PC-9 (cell line): ENCODE results near the gene AP3B1. TPM values are rescaled to one million over a fixed set of nuclear protein-coding genes. Genes with fewer than 3 reads are reported as not detected.

Experiments used
- BruUV-seq: library from RNA; stranded (reverse); fragments of 400-500 nt; replicated peaks from 2 replicates; lab custom pipeline; 2021; lab: Mats Ljungman, UMichigan
- CTCF ChIA-PET: fragments of 300-600 bp; sonication (Branson Sonifier 250); formaldehyde crosslinking; loops from one replicate; lab custom pipeline; 2022; ENCODE audit warnings: antibody characterized with exemption; lab: Charles Lee
- POLR2A ChIA-PET: fragments of 300-600 bp; sonication (Branson Sonifier 250); formaldehyde crosslinking; loops from one replicate; lab custom pipeline; 2022; ENCODE audit warnings: antibody characterized with exemption; ENCODE audit not compliant: unreplicated experiment; lab: Charles Lee
- DNase-seq, 2 experiments: peaks; one replicate each; pipeline versions ENCODE4 v3.0.0 to v3.0.0-alpha.2; 2015 to 2022; ENCODE audit warnings: mixed read lengths in 1 of 2
- H2AFZ ChIP-seq: fragments of 200-600 bp; sonication (generic); 2 replicates; pipeline ENCODE4 v1.8.1; 2017; ENCODE audit warnings: antibody characterized with exemption
- H3F3A ChIP-seq: fragments of 200-600 bp; sonication (generic); 2 replicates; pipeline ENCODE4 v1.8.1; 2017; ENCODE audit warnings: antibody characterized with exemption, mild to moderate bottlenecking, low read depth; ENCODE audit not compliant: insufficient read depth
- H3K27ac ChIP-seq: fragments of 200-600 bp; sonication (generic); 2 replicates; pipeline ENCODE4 v1.6.1; 2016; ENCODE audit warnings: mixed run types
- H3K27me3 ChIP-seq: fragments of 200-600 bp; sonication (generic); 2 replicates; pipeline ENCODE4 v1.6.1; 2016; ENCODE audit warnings: low read depth, mixed run types; ENCODE audit not compliant: insufficient read depth
- H3K36me3 ChIP-seq: fragments of 200-600 bp; sonication (generic); 2 replicates; pipeline ENCODE4 v1.6.1; 2016; ENCODE audit warnings: low read depth, mixed run types
- H3K4me1 ChIP-seq: fragments of 200-600 bp; sonication (generic); replicated peaks from 2 replicates; pipeline ENCODE4 v1.6.1; 2016; ENCODE audit warnings: mixed run types; ENCODE audit not compliant: insufficient read depth
- H3K4me2 ChIP-seq: fragments of 200-600 bp; sonication (generic); 2 replicates; pipeline ENCODE4 v1.6.1; 2017; ENCODE audit warnings: mixed run types
- H3K4me3 ChIP-seq: fragments of 200-600 bp; sonication (generic); 2 replicates; pipeline ENCODE4 v1.6.1; 2016; ENCODE audit warnings: mixed run types
- H3K79me2 ChIP-seq: fragments of 200-600 bp; sonication (generic); 2 replicates; pipeline ENCODE4 v1.6.1; 2017; ENCODE audit warnings: low read depth, mixed run types
- H3K9me2 ChIP-seq: fragments of 200-600 bp; sonication (generic); 2 replicates; pipeline ENCODE4 v1.8.1; 2017; ENCODE audit warnings: mild to moderate bottlenecking; ENCODE audit not compliant: insufficient read depth
- H3K9me3 ChIP-seq: fragments of 200-600 bp; sonication (generic); 2 replicates; pipeline ENCODE4 v1.8.1; 2016; ENCODE audit warnings: low read depth; ENCODE audit not compliant: insufficient read depth
- H4K20me1 ChIP-seq: fragments of 200-600 bp; sonication (generic); 2 replicates; pipeline ENCODE4 v1.8.1; 2017; ENCODE audit not compliant: insufficient read depth
- EZH2 ChIP-seq: fragments of 200-600 bp; sonication (generic); IDR thresholded peaks from 2 replicates; pipeline ENCODE4 v1.8.0; 2017; ENCODE audit warnings: antibody characterized with exemption, low read depth
- intact Hi-C: fragments of 100-400 bp; cut with micrococcal nuclease; formaldehyde crosslinking; loops from one replicate; pipeline ENCODE4 v1.10.0; 2022; ENCODE audit not compliant: unreplicated experiment
- total RNA-seq: library from RNA; stranded (reverse); gene quantifications from 2 replicates; pipeline ENCODE4 v1.2.3, GENCODE V29; 2021
- TF ChIP-seq, protein P1 (sequence below): fragments of 200-600 bp; sonication (generic); conservative IDR thresholded peaks from 2 replicates; pipeline ENCODE4 v1.6.1; 2017; ENCODE audit warnings: mixed run types, antibody characterized with exemption, mild to moderate bottlenecking, moderate library complexity

AP3B1 gene
- total RNA-seq, 1 experiment from 2014 or later = 44.0 TPM

DNA sequence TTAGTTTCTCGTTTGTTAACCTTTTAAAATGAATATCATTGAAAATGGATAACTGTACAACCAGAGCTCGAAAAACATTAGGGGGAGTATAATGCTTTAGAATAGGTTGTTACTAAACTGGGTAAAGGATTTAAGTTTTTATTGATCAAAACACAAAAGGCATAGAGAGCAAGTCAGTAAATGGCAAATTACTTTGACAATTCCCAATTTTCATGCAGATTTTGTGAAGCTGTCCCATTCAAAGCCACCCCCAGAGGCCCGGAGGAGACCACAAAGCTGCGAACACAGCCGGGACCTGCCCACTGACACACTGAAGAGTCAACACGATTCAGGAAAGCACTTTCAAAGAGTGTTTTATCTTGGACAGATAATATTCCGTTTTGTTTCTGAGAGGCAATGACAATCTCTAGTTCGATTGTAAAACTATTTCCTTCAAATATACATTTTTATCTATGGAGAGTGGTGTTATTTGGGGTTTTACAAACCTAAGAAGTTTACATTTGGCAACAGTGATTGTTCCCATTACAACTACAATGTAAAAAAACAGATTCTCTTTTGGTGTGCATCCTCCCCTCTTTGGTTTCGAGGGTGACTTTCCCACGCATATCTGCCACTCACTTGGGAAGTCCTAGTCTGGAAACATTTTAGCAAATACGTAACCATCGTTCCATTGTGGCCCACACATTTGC is 335.7 kb downstream of the AP3B1 start:
- Histone ChIP-seq H3K4me3 (no peak overlapping the region), H3K79me2 (no peaks in the 10 kb centered on the region), H3K27me3 (no peaks in the 10 kb centered on the region), H3K9me2 (no peaks in the 10 kb centered on the region), H3K4me2 (no peak overlapping the region), H2AFZ (no peak overlapping the region), H3K27ac (no peak overlapping the region), H3K36me3 (no peaks in the 10 kb centered on the region), H3K9me3 (no peaks in the 10 kb centered on the region), H3F3A (no peaks in the 10 kb centered on the region), H4K20me1 (no peaks in the 10 kb centered on the region), H3K4me1 (no peaks in the 10 kb centered on the region)
- no peak for DNase-seq
- intact Hi-C loops = no loop called here
- CTCF ChIA-PET = no interaction called here
- TF ChIP-seq, protein P1, sequence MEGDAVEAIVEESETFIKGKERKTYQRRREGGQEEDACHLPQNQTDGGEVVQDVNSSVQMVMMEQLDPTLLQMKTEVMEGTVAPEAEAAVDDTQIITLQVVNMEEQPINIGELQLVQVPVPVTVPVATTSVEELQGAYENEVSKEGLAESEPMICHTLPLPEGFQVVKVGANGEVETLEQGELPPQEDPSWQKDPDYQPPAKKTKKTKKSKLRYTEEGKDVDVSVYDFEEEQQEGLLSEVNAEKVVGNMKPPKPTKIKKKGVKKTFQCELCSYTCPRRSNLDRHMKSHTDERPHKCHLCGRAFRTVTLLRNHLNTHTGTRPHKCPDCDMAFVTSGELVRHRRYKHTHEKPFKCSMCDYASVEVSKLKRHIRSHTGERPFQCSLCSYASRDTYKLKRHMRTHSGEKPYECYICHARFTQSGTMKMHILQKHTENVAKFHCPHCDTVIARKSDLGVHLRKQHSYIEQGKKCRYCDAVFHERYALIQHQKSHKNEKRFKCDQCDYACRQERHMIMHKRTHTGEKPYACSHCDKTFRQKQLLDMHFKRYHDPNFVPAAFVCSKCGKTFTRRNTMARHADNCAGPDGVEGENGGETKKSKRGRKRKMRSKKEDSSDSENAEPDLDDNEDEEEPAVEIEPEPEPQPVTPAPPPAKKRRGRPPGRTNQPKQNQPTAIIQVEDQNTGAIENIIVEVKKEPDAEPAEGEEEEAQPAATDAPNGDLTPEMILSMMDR = no peak
- TF ChIP-seq EZH2 = no peak
- POLR2A ChIA-PET = interaction anchor here (0.6 kb wide), 1 partner anchor 24 kb away, joined by 20 read pairs; no protein-coding TSS in a partner anchor
- no TSS peak for BruUV-seq

DNA sequence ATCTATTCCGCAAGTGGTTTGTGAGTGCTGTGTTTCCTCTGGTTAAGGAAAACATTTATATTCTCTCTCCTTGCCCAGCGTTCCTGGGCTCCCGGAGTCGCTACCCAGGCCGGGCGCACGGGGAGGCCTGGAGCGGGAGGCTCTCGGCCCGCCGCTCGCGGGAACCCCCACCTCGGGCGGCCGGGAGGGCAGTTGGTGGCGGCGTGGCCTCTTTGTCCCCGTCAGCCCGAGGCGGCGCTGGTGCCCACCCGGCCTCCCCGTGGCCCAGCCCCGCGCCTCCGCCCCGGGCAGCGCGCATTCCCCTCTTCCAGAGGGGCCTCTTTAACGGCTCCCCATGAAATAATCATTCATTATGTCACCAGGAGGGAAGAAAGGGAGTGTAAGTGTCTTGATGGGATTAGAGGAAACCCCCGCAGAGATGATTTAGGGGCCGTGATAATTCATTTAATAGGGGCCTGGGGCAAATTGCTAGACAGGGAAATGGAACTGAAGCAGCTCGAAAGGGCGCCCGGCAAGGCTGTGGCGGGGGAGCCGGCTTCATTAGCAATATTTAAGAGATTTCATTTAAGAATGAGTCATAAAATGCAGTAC is 336.5 kb downstream of the AP3B1 start:
- Histone ChIP-seq H3K9me3 (no peaks in the 10 kb centered on the region), H3K27me3 (no peaks in the 10 kb centered on the region), H2AFZ (no peak overlapping the region), H3K36me3 (no peaks in the 10 kb centered on the region), H3K4me2 (no peak overlapping the region), H3K4me3 (no peak overlapping the region), H3K79me2 (no peaks in the 10 kb centered on the region), H4K20me1 (no peaks in the 10 kb centered on the region), H3K27ac (no peak overlapping the region), H3F3A (no peaks in the 10 kb centered on the region), H3K4me1 (no peaks in the 10 kb centered on the region), H3K9me2 (no peaks in the 10 kb centered on the region)
- TF ChIP-seq, protein P1 = no peak
- TF ChIP-seq EZH2 = no peak
- DNase-seq = no peak
- no TSS peak for BruUV-seq
- CTCF ChIA-PET = no interaction called here
- intact Hi-C loops = no loop called here
- POLR2A ChIA-PET = no interaction called here

DNA sequence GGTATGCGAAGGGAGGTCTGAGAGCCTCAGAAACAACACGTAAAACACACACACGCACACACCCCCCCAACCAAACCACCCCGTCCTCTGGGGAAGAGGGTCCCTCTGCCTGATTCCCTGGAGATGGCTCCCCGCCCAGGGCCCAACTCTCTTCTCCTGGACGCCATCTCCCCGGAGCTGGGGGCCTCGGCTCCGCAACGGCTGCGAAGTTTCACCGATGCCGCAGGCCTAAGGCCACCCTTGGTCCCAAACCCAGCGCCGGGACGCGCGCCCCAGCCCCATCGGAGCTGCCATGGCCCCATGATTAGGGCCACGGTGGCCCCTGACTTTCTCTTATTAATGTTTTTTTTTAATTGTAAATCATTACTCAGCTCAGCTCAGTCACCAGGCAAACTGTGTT is 337.0 kb downstream of the AP3B1 start:
- no peak overlapping the region for H3K27ac ChIP-seq
- POLR2A ChIA-PET = no interaction called here
- H3F3A ChIP-seq = no peaks in the 10 kb centered on the region
- H3K4me3 ChIP-seq = no peak overlapping the region
- no peaks in the 10 kb centered on the region for H3K27me3 ChIP-seq
- H2AFZ ChIP-seq = no peak overlapping the region
- intact Hi-C loops = no loop called here
- TF ChIP-seq, protein P1 = no peak
- no peak for TF ChIP-seq EZH2
- no peaks in the 10 kb centered on the region for H3K9me3 ChIP-seq
- no peaks in the 10 kb centered on the region for H3K9me2 ChIP-seq
- H3K36me3 ChIP-seq = no peaks in the 10 kb centered on the region
- CTCF ChIA-PET = no interaction called here
- no peaks in the 10 kb centered on the region for H3K4me1 ChIP-seq
- H4K20me1 ChIP-seq = no peaks in the 10 kb centered on the region
- no TSS peak for BruUV-seq
- no peaks in the 10 kb centered on the region for H3K79me2 ChIP-seq
- H3K4me2 ChIP-seq = no peak overlapping the region
- DNase-seq = no peak
